HG03521 (cell line): ENCODE data around the gene PIK3CD.
"Not testable (repeated sequence)": the region's sequence is repeated elsewhere in the genome, so short reads cannot be mapped to it uniquely, and the experiment has no call there.

Experiments used
- ATAC-seq: cut with Tn5 transposase; IDR thresholded peaks from one replicate; pipeline ENCODE4 v1.9.1; 2021; ENCODE audit warnings: mild to moderate bottlenecking, moderate library complexity; ENCODE audit not compliant: unreplicated experiment

PIK3CD gene

DNA sequence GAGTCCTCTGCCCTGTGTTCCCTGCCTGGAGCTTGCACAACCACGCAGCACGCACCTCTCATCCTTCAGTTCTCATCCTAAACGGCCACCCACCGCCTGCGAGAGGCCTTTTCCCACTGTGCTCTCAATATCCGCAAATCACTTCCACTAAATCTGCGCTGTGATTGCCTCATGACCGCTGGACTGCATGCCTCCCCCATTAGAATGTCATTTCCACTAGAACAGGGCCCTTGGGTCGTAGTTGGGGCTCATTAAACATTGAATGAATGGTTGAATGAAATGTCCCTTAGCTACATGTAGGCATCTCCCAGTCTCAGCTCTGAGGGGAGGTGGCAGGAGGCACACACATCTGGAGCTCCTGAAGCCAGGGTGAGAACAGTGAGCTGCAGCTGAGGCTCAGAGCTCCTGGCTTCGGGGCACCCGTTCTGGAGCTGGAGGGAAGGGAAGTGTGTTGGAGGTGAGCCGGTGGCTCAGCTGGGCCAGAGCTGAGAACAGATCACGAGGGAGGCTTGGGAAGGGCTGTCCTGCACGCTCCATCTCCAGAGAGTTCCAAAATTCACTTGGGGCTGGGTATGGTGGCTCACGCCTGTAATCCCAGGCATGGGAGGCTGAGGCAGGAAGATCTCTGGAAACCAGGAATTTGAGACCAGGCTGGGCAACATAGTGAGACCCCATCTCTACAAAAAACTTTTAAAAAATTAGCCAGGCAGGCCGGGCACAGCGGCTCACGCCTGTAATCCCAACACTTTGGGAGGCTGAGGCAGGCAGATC is 32.4 kb upstream of the PIK3CD start:
- ATAC-seq: no peak

GRCh38 chr1:9621032-9621431 is 30.5 kb upstream of the PIK3CD start:
- no peak for ATAC-seq

DNA sequence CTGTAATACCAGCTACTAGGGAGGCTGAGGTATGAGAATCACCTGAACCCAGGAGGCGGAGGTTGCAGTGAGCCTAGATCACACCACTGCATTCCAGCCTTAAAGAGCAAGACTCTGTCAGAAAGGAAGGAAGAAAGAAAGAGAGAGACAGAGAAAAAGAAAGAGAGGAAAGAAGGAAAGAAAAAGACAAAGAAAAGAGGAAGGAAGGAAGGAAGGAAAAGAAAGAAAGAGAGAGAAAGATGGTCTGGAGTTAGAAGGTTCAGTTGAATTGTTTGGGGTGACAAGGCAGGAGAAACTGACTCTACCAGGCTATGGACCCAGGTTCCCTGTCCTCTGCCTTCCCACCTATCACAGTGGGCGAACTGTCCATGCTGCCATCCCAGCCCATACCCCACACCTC is 27.4 kb upstream of the PIK3CD start:
- no peak for ATAC-seq

- ATAC-seq: not testable (repeated sequence)
Measured at GRCh38 chr1:9625030-9625429, 26.5 kb upstream of the PIK3CD start.

DNA sequence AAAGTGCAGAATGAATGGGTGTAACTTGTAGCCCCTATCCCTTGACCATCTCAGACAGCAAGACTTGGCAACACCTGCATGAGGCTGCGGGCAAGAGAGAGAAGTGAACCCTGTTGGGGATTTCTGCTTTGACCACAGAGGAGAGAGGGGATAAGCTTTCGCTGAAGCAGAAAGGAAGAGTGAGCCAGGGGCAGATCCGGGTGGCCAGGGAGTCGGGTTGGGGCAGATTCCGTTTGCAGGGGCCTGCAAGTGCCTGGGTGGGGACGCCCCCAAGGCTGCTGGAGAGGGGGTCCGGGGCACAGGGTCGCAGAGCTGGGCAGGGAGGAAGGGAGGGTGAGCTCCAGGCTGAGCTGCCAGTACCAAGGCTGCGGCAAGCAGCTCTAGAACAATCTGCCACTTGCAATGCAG is 25.3 kb upstream of the PIK3CD start:
- ATAC-seq: no peak

GRCh38 chr1:9628541-9629444 is 22.7 kb upstream of the PIK3CD start:
- no peak for ATAC-seq

- ATAC-seq: no peak
Measured at GRCh38 chr1:9629445-9630201, 21.9 kb upstream of the PIK3CD start.

- no peak for ATAC-seq
Measured at GRCh38 chr1:9630331-9631111, 21.0 kb upstream of the PIK3CD start.

DNA sequence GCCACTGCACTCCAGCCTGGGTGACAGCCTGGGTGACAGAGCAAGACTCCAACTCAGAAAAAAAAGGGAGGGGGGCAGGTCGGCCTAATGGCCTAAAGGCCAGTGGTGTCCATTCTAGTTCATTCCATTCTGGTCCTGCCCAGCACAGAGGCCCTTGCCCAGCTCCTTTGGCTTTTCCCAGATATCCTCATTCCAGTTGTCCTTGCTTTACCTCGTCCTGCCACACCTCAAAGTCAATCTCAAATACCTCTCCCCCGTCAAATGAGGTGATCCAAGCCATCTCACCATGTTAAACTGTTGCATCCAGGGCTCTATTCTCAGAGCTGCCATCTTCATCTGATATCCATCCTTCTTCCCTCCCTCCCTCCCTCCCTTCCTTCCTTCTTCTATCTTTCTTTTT is 19.9 kb upstream of the PIK3CD start:
- no peak for ATAC-seq

GRCh38 chr1:9633493-9633892 is 18.0 kb upstream of the PIK3CD start:
- ATAC-seq: no peak

DNA sequence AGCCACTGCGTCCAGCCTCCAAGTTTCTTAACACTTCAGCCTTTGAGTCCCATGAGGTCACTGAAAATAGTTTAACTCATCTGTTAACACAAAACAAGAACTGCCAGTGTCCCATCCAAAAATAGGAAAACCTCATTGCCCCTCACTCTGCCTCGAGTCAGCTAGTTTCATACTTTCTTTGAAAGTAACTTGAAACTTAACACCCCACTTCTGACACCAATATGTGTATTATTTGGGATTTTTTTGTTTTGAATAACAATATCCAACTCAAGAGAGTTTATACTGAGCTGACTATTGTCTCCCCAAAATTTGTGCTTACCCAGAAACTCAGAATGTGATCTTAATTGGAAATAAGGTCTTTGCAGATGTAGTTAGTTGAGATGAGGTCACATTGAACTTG is 16.9 kb upstream of the PIK3CD start:
- no peak for ATAC-seq

- ATAC-seq: no peak
Measured at GRCh38 chr1:9639227-9639626, 12.3 kb upstream of the PIK3CD start.

DNA sequence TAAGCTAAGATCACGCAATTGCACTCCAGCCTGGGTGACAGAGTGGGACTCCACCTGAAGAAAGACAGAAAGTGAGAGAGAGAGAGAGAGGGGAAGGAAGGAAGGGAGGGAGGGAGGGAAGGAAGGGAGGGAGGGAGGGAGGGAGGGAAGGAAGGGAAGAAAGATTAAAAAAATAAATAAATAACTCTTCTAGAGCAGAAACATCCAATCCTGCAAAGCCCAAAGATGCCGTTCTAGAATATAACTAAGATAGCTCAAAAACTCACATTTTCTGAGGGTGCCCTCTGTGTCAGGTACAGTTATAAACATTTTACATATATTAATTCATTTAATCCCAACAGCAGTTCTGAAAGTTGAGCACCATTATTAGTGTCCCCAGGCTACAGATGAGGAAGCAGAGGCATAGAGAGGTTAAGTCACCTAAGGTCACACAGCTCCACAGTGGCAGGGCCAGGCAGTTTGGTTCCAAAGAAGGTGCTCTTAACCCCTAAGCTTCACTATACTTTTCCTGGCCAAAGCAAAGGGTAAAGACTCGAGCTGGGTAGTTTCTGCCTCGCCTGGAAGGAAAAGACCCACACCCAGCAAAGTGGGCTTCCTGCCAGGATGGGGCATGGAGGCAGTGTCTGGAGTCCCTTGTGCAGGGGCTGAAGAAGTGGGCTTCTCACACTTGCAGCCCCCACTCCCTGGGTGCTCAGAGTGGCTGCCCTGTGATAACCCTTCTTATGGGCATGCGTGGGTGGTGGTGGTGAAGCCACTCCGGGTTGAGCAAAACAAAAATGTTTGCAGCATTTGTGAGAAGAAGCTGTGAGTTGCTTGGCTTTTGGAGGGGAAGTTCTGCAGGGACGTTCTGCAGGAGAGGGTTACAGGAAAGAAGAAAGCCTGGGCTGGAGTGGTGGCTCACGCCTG is 7.9 kb upstream of the PIK3CD start:
- no peak for ATAC-seq

DNA sequence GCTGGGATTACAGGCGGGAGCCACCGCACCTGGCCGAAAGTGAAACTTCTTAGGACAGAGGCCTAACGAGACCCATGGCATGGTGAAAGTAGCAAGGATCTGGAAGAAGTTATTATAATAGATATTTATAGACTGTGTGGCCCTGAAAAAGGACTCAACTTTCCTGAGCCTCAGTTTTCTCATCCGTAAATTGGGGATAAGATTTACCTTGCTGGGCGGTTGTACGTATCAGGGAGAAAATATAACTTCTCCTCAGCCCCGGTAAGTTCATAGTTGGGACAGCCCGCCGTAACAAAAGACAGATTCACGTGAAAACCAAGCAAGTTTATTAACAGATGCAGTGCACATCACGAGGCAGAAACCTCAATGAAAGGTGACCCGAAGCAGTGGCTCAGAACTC is 5.5 kb upstream of the PIK3CD start:
- no peak for ATAC-seq

- no peak for ATAC-seq
Measured at GRCh38 chr1:9648171-9648570, 3.4 kb upstream of the PIK3CD start.

GRCh38 chr1:9649769-9650168 is 1.8 kb upstream of the PIK3CD start:
- no peak for ATAC-seq

DNA sequence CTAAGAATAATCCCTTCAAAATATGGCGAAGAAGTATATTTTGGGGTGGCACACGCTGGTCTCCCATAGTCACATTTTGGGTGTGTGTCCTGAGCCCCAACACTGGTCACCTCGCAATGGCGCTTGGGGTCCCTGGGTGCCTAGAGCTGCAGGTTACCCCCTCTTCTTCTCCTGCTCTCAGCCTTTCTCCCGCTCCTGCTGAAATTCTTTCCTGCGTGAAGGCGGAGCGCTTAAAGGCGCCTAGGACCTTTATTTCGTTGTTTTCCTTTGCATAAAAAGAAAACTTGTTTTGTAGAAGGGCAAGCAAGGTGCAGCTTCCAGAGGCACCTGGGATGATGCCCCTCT is 339 bp upstream of the PIK3CD start:
- no peak for ATAC-seq

DNA sequence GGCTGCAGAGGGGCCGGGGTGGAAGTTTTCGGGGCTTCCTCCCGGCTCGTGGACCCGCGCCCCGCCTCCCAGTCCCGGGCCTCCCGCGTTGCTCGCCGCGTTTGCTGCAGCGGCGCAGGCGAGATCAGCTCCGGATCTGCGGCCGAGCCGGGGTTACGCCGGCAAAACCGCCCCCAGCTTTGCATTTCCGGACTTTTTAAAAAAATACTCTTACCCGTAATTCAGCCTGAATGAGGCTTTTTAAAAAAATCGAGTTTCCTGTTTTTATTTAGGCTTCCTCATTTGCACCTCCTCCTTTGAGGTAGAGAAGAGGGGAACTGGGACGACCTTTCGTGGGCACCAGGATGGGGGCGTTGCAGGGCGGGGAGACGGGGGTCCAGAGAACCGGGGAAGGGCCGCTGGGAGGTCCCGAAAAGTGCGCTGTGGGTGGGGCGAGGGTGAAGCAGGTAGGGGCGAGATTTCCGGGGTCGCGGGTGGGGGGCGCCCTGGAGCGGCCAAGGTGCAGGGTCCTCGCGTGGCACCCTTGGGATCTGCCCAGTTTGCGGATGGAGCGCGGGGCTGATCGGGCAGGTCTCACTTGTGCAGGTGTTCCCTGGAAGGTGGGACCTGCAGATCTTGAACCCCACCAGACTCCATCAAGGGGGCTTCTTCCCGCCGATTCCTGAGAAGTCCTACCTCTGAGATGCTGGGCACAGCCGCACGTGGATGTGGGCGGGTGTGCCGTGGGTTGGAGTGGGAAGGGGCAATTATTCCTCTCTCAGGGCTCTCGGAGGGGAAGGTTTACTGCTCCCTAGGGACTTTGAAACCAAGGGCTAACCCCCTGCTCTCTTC is 1.1 kb downstream of the PIK3CD start:
- peak; percentile 24 for ATAC-seq

DNA sequence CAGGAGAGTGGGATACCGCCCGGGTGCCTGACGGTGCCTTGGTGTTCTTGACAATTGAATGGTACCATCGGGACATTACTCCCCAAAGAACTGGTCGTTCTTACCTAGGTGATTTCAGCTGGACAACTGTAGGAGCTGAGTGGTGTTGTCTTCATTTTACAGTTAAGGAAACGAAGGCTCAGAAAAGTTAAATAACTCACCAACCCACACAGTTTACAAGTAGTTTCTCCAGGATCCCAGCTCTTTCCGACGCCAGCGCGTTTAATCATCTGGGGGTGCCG is 1.6 kb downstream of the PIK3CD start:
- ATAC-seq: no peak
